Measurements from ENCODE around the gene TWNK.

The TWNK gene

DNA sequence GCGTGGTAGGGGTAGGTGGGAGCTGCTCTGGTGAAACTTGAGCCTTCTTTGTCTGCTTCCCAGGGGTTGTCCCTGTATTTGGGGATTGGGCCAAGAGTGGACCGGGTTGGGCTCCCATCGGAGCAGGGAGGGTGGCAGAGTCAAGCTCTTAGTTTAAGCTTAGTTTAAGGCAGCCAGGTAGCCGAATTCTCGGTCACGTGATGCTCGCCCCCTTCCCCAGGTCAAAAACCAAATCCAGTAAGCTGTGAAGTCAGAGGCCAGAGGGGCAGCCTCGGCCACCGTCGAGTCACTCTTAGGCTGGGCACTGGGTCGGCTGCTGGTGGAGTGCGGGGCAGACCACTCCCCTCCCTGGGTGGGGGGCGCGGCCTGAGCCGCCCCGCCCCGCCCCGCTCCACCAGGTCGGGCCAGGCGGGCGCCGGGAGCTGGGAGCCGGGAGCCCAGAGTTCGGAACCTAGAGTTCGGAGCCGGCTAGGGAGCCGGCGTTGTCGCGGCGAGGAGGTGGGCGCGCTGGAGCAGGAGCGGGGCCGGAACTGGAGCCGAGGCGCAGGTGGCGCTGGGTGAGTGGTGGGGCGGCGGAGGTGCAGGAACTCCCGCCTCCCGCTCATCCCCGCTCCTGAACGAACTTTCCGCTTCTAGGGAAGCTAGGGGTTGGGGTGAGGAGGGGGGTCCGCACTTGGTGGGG, 9.5 kb downstream of the TWNK start:
- no peak for DNase-seq (ENCODE audit: low read depth, low spot score)

GRCh38 chr10:100997360-100998182, 10.2 kb downstream of the TWNK start:
- peak; percentile 47 for DNase-seq (ENCODE audit: low read depth, low spot score)

DNA sequence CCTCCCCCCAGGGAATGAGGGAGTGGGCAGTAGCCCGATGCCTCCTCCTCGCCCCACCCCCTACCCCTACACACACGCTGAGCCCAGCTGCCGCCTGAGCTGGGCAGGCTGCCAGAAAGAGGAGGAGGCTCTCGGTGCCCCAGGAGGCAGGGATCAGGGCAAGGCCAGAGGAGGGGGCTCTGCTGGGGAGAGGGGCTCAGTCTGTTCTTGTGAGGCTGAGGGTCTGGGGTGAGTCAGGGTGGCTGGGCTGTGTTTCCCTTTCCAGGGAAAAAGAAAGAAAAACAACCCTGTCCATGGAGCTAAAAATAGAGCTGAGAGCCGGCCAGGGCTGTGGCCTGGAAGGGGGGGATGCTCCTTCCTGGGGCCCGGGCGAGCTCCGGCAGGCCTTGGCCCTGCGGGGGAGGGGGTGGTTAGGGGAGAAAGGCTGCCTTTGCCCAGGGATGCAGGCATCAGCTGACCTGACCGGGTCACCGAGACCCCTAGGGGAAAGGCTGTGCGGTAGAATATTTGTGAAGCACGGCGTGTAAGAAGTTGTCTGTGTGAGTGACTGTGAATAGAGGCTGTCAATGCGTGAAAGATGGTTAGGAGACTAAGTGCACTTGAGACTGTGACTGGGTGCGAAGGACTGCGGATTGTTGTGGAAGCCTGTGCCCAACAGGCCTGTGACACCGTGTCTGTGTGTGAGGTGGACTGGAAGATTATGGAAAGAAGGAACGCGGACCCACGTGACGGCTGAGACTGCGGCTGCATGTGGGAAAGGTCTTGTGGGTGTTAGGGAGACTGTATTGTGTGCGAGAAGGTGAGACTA, 11.0 kb downstream of the TWNK start:
- peak; percentile 90 for DNase-seq (ENCODE audit: low read depth, low spot score)

DNA sequence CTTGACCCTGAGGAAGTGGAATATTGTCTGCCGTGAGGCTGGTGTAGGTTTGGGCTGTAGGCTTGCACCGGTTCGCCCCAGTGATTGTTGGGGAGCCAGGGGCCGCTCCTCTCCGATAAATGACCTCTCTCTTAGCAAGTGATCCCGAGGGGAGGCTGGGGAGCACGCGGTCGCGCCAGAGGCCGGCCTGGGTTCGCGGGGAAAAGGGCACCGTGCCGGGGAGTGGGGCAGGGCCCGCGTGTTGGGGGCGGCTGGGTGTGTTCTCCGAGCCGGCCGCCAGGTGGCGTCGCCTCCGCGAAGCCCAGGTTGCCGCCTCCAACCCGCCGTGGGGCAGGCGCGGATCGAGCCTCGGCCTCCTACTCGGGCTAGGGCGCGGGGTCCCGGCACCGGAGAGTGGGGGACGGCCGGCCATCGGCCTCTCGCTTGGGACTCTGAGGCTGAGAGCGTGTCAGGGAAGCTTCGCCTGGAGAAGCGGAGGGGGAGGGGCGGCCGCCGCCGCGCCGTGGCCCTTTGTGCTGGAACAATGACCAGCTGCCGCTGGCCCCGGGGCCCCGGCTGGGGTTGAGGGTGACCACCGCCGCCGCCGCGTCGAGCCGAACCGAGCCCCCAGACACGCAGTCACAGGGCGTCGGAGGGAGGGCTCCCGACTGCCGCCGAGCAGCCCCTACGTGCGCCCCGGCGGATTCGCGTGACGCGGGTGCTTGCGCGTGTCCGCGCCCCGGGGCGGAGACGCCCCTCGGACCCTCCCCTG, 11.8 kb downstream of the TWNK start:
- DNase-seq (ENCODE audit: low read depth, low spot score) = no peak

DNA sequence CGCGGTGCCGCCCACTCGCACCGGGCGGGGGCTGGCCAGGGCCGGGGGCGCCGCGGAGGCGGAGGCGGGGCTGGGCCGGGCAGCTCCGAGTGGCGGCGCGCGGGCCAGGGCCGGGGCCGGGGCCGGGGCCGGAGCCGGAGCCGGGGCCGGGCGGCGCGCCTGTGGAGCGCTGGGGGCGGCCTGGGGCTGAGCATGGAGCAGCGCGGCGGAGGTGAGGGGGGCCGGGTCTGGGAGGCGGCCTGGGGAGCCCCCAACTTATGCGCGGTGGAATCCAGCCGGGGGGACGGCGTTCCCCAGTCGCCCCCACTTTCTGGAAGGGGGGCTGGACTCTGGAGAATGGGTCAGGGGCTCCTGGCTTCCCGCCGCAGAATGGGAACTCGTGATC, 12.4 kb downstream of the TWNK start, which contains the start of gene LZTS2:
Gene LZTS2 (plus strand): TSS at position 67 of the 385 bp plus-strand sequence. CDS start 2,731 bp downstream, outside the sequence.
- no peak for DNase-seq (ENCODE audit: low read depth, low spot score)

DNA sequence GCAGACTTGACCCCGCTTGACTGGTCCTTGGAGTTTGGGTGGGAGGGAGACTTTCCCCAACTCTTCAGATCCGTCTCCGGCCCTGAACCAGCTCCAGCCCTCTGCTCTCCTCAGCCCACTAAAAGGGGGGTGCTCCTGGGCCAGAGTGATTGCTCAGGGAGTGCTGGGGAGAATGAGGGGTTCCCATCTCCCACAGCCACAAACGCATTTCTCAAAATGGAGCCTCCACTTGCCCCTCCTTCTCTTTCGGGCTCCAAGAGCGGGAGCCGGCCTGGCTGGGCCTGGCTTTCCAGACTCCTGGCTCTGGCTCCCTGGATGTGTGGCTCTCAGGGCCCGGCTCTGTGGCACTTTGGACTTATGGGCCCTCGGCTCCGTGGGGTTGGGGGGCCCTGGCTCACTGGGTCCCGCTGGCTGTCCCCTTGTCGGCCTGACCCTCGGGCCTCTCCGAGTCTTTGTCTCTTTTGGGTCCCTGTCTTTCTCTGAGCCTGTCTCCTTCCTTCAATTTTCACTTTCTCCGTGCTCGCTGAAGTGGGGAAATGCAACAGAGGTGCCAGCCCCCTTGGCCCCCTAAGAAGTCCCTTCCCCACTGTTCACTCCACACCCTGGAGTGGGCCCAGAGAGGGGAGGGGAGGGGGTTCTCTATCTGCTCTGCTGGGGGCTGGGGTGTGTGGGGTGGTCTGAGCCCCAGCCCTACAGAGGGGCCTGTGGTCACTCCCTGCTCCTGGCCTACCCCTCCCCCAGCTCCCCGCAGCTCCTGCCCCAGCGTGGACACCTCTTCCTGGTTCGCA, 13.0 kb downstream of the TWNK start:
- DNase-seq (ENCODE audit: low read depth, low spot score) = no peak

GRCh38 chr10:101000915-101001658, 13.7 kb downstream of the TWNK start:
- no peak for DNase-seq (ENCODE audit: low read depth, low spot score)

- DNase-seq (ENCODE audit: low read depth, low spot score) = no peak
Measured at GRCh38 chr10:101001659-101002035, 14.3 kb downstream of the TWNK start.

DNA sequence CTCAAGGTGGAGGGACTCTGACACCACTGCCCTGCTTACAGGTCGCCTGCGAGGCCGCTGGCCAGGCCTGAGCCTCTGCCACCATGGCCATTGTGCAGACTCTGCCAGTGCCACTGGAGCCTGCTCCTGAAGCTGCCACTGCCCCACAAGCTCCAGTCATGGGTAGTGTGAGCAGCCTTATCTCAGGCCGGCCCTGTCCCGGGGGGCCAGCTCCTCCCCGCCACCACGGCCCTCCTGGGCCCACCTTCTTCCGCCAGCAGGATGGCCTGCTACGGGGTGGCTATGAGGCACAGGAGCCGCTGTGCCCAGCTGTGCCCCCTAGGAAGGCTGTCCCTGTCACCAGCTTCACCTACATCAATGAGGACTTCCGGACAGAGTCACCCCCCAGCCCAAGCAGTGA, 15.1 kb downstream of the TWNK start:
- DNase-seq (ENCODE audit: low read depth, low spot score) = no peak

DNA sequence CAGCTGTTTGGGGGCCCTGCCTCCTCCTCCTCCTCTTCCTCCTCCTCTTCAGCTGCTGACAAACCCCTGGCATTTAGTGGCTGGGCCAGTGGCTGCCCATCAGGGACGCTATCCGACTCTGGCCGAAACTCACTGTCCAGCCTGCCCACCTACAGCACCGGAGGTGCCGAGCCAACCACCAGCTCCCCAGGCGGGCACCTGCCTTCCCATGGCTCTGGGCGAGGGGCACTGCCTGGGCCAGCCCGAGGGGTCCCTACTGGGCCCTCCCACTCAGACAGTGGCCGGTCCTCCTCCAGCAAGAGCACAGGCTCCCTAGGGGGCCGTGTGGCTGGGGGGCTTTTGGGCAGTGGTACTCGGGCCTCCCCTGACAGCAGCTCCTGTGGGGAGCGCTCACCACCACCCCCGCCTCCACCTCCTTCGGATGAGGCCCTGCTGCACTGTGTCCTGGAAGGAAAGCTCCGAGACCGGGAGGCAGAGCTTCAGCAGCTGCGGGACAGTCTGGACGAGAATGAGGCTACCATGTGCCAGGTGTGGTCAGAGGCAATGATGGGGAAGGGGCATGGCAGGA, 16.4 kb downstream of the TWNK start:
- DNase-seq (ENCODE audit: low read depth, low spot score) = no peak

- DNase-seq (ENCODE audit: low read depth, low spot score) = no peak
Measured at GRCh38 chr10:101005361-101005760, 18.0 kb downstream of the TWNK start.

DNA sequence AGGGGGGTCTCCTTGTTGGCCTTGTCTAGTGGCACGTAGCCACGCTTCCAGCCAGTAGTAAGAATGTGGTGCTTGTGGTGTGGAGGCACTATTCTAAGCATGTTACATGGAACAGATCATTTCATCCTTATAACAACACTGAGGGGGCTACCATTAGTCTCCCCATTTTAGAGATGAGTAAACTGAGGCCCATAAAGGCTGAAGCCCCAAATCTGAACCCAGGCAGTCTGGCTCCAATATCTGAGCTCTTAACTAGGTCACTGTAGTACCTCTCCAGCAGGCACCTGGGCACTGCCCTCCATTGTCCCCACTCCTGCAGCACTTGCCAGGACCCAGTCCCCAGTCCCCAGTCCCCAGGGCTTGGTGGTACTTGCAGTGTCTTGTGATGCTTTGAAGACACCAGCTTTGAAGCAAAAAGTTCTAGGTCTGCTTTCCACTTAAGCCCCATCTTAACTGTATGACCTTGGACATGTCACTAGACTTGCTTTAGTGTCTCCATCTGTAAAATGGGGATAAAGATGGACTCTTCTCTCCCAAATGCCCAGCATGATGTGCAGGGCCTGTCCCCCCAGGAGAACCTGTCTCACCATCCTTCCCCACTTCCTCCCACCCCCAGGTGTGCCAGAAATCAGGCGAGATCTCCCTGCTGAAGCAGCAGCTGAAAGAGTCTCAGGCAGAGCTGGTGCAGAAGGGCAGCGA, 18.7 kb downstream of the TWNK start:
- no peak for DNase-seq (ENCODE audit: low read depth, low spot score)

DNA sequence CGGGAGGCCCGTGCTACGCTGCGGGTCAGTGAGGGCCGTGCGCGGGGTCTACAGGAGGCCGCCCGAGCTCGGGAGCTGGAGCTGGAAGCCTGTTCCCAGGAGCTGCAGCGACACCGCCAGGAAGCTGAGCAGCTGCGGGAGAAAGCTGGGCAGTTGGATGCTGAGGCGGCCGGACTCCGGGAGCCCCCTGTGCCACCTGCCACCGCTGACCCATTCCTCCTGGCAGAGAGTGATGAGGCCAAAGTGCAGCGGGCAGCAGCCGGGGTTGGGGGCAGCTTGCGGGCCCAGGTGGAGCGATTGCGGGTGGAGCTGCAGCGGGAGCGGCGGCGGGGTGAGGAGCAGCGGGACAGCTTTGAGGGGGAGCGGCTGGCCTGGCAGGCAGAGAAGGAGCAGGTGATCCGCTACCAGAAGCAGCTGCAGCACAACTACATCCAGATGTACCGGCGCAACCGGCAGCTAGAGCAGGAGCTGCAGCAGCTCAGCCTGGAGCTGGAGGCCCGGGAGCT, 19.3 kb downstream of the TWNK start:
- no peak for DNase-seq (ENCODE audit: low read depth, low spot score)

GRCh38 chr10:101007099-101007711, 19.9 kb downstream of the TWNK start:
- no peak for DNase-seq (ENCODE audit: low read depth, low spot score)

- DNase-seq (ENCODE audit: low read depth, low spot score) = no peak
Measured at GRCh38 chr10:101007915-101008822, 20.8 kb downstream of the TWNK start.

DNA sequence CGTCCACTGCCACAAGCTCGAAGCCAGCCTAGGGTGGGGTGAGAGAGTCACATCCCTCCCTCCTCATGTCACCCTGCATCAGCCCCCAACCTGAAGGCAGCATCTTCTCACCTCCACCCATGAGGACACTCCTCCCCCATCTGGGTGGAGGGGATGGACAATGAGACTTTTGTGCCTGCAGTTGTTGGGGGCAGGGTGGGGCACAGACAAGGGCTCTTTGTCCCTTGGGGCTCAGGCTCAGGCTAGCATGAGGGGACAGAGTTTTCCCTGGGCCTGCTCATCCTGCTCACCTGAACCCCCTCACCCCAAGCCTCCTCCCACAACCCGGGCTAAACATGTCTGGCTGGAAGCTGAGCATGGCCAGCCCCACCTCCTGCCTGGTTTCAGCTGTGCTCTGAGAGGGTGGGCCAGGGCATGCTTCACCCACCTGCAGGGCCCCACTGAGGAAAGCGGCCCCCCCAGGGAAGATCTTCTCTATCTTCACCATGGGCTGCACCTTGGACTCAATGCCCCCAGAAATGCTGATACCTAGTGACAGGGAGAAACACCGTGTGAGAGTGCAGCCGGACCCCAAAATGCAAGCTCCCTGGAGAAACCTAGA, 21.6 kb downstream of the TWNK start:
- no peak for DNase-seq (ENCODE audit: low read depth, low spot score)

DNA sequence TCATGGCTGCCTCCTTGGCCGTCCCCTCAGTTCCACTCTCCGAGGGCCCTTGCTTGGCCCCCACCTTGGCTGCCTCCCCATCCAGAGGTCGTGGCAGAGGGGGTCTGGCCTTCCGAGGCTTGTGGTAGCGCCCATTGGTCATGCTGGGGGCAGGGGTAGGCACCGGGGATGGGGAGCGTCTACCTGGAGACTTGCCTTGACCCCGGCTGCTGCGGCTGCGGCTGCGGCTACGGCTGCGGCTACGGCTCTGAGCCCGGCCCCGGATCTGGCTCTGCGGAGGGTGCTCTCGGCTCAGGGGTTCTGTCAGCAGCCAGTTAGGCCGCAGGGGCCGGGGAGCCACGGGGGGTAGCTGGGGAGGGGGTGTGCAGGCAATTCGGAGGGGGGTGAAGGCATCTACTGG, 23.0 kb downstream of the TWNK start:
- no peak for DNase-seq (ENCODE audit: low read depth, low spot score)

Measured in brain pericyte (primary cell).